Thoracic aorta (tissue), 2 donors: Measurements from ENCODE around the gene MRPL21. TPM values are rescaled to one million over a fixed set of nuclear protein-coding genes. Genes with fewer than 3 reads are reported as not detected.

Experiments used
- ATAC-seq: fragments of 150-250 bp; one replicate; pipeline ENCODE4 v1.8.0; 2017; ENCODE audit warnings: low read depth; ENCODE audit not compliant: insufficient number of reproducible peaks, low FRiP score
- DNase-seq: peaks from one replicate; pipeline ENCODE4 v3.0.0-alpha.2; 2020; ENCODE audit warnings: low spot score
- H3K27ac ChIP-seq, 2 donors: fragments of 200-600 bp; sonication (generic); 1 replicate in 1 of 2; 2 replicates in 1 of 2; pipeline ENCODE4 v1.5.1; 2016; ENCODE audit warnings: mild to moderate bottlenecking in 2 of 2, moderate library complexity in 2 of 2
- H3K27me3 ChIP-seq: fragments of 200-600 bp; sonication (generic); replicated peaks from 2 replicates; pipeline ENCODE4 v1.6.0; 2016; ENCODE audit warnings: mild to moderate bottlenecking; ENCODE audit not compliant: insufficient read depth
- H3K36me3 ChIP-seq: fragments of 200-600 bp; sonication (generic); one replicate; pipeline ENCODE4 v1.5.1; 2016
- H3K4me1 ChIP-seq, 2 donors: fragments of 200-600 bp; sonication (generic); 1 replicate in 1 of 2; 2 replicates in 1 of 2; pipeline versions ENCODE4 v1.5.1 to v1.6.0; 2016; ENCODE audit warnings: low read depth in 2 of 2, mild to moderate bottlenecking in 1 of 2; ENCODE audit not compliant: control insufficient read depth in 1 of 2
- H3K4me3 ChIP-seq: fragments of 200-600 bp; sonication (generic); 2 replicates; pipeline ENCODE4 v1.5.1; 2016; ENCODE audit warnings: mild to moderate bottlenecking
- H3K9me3 ChIP-seq: fragments of 200-600 bp; sonication (generic); 2 replicates; pipeline ENCODE4 v1.5.1; 2016
- total RNA-seq, 2 donors: library from RNA; depleted of rRNA; stranded (reverse); fragments of >200 nt; gene quantifications; one replicate each; pipeline versions ENCODE4 v1.1.0 to v1.2.3, GENCODE V29; 2016
- TF ChIP-seq, protein P1 (sequence below): fragments of 200-600 bp; sonication (generic); IDR thresholded peaks from one replicate; pipeline ENCODE4 v1.5.1; 2019; ENCODE audit warnings: antibody characterized with exemption

MRPL21 gene
- 10 to 100 TPM; 11.0 to 16.7 TPM for total RNA-seq

DNA sequence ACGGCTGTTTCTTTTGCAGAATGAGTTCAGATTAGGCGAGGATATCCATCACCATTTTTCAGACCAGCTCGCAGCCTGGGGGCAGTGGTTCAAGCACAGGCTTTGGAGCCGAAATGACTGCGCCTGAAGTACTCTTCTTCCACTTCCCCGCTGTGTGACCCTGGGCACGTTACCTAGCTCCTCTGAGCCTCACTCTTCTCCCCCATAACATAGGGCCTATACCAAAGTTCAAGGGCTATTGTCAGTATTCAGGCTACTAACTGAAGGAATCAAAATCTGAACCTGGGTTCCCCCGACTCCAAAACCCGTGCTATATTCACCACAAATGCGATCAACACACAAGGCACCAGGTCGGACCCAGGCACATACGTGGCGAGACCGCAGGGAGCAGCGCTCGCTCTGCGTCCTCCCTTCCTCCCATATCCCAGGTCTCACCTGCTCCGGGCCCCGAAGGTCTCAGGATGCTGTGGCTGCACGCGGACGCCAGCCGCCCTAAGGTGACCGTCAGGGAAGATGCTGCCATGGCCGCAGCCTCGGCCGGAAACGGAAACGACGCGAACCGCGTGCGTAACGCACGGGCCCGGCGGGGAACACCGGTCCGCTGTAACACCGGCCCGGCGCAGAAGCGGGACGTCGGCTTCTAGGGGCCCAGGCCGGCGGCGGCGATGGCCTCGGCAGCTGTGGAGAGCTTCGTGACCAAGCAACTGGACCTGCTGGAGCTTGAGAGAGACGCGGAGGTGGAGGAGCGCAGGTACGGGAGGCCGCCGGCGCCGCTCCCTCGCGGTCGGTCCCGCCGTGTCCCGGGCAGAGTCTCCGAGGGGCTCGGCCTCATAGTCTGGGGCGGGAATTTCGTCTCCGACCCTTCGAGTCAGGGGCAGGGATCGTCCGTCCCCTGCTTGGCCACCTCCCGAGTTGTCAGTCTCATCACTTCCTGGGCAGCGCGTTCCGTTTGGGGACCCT lies at the start of gene MRPL21, which contains the start of gene IGHMBP2:
TSS of gene MRPL21 (minus strand) at position 545 of the 960 bp plus-strand sequence. CDS start at position 523, 22 bp downstream.
TSS of gene IGHMBP2 (plus strand) at position 604 of the 960 bp plus-strand sequence. CDS start at position 666, 62 bp downstream.
- peak within 1 kb of the TSS; percentile 74 for H3K4me3 ChIP-seq
- H3K36me3 ChIP-seq: peaks cover 9% of the 10 kb centered on the region
- H3K4me1 ChIP-seq: peaks cover 21 to 27% of the 10 kb centered on the region in 2 donors
- TF ChIP-seq, protein P1, sequence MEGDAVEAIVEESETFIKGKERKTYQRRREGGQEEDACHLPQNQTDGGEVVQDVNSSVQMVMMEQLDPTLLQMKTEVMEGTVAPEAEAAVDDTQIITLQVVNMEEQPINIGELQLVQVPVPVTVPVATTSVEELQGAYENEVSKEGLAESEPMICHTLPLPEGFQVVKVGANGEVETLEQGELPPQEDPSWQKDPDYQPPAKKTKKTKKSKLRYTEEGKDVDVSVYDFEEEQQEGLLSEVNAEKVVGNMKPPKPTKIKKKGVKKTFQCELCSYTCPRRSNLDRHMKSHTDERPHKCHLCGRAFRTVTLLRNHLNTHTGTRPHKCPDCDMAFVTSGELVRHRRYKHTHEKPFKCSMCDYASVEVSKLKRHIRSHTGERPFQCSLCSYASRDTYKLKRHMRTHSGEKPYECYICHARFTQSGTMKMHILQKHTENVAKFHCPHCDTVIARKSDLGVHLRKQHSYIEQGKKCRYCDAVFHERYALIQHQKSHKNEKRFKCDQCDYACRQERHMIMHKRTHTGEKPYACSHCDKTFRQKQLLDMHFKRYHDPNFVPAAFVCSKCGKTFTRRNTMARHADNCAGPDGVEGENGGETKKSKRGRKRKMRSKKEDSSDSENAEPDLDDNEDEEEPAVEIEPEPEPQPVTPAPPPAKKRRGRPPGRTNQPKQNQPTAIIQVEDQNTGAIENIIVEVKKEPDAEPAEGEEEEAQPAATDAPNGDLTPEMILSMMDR: no peak
- DNase-seq (no peak), ATAC-seq (peak; percentile 68)
- H3K27me3 ChIP-seq: no peaks in the 10 kb centered on the region
- no peaks in the 10 kb centered on the region for H3K9me3 ChIP-seq
- H3K27ac ChIP-seq: peak within 1 kb of the TSS; percentile 74 to 88

DNA sequence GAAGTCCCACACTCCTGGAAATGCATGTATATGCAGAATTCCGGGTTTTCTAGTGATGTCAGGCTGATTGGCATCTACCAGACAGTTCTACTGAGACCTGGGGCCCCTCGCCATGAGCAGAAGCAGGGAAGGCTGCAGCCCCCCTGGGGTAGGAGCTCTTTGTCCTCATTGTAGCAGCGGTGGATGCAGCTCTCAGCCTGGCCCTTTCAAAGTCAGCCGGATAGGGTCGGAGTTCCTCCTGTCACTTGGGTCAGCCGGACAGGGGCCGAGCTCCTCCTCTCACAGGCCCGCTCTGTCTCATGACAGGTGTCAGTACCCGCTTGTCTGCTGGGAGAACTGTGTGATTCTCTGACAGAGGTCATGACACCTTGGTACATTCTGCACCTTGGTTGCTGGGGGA lies 47.1 kb upstream of the MRPL21 start:
- H3K9me3 ChIP-seq: no peaks in the 10 kb centered on the region
- peaks cover 7 to 20% of the 10 kb centered on the region in 2 donors for H3K4me1 ChIP-seq
- no peaks in the 10 kb centered on the region for H3K27me3 ChIP-seq
- TF ChIP-seq, protein P1: no peak
- H3K36me3 ChIP-seq: no peaks in the 10 kb centered on the region
- H3K4me3 ChIP-seq: no peak overlapping the region
- no peak overlapping the region for H3K27ac ChIP-seq
- DNase-seq (no peak), ATAC-seq (no peak)

DNA sequence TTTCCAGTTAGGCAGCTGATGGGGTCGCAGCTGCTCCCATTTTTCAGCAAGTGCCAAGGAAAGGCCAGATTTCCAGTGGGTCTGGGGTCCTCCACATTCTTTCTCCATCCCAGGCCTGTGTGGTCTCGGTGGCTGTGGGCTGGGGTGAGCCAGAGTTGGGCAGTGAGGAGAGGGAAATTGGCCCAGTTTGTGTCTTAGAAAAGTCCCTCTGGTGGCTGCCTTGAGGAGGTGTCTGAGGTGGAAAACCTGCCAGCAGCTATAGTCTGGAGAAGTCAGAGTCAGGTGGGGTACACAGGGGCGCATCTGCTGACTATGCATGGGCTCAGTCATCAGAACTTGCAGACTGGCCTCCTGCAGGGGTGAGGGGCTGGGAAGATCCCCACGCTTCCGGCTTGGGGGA lies 46.6 kb upstream of the MRPL21 start:
- peaks cover 7 to 25% of the 10 kb centered on the region in 2 donors for H3K4me1 ChIP-seq
- TF ChIP-seq, protein P1: peak; percentile 51
- ATAC-seq (no peak), DNase-seq (no peak)
- H3K36me3 ChIP-seq: no peaks in the 10 kb centered on the region
- H3K27ac ChIP-seq: no peak overlapping the region
- H3K27me3 ChIP-seq: no peaks in the 10 kb centered on the region
- no peaks in the 10 kb centered on the region for H3K9me3 ChIP-seq
- H3K4me3 ChIP-seq: no peak overlapping the region

DNA sequence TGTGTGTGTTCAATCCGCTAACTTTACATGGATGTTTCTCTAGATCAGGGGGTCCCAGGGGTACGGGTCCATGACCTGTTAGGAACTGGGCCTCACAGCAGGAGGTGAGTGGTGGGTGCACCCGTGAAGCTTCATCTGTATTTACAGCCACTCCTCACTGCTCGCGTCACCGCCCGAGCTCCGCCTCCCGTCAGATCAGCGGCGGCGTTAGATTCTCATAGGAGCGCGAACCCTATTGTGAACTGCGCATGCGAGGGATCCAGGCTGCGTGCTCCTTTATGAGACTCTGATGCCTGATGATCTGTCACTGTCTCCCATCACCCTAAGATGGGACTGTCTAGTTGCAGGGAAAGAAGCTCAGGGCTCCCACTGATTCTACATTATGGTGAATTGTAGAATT lies 45.3 kb upstream of the MRPL21 start:
- TF ChIP-seq, protein P1: no peak
- Histone ChIP-seq H3K4me3 (no peak overlapping the region), H3K27ac (no peak overlapping the region), H3K36me3 (no peaks in the 10 kb centered on the region), H3K27me3 (no peaks in the 10 kb centered on the region), H3K4me1 (peaks cover 4 to 31% of the 10 kb centered on the region in 2 donors), H3K9me3 (no peaks in the 10 kb centered on the region)
- no peak for ATAC-seq
- DNase-seq: no peak

DNA sequence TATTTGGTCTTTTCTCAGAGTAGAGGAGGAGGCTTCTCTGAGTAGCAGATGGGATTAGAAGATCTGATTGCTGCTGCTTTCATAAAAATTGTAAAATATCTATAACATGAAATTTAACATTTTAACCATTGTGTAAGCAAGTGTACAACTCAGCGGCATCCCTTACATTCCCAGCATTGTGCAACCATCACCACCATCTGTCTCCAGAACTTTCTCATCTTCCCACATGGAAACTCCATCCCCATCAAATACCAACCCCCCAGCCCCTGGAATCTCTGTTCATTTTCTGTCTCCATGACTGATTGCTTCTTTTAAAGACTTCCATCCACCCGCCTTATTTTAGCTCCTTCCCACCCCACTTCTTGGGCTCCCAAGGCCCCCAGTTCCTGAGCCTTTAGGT lies 44.9 kb upstream of the MRPL21 start:
- H3K4me1 ChIP-seq: peaks cover 8 to 35% of the 10 kb centered on the region in 2 donors
- no peaks in the 10 kb centered on the region for H3K9me3 ChIP-seq
- H3K4me3 ChIP-seq: no peak overlapping the region
- ATAC-seq: no peak
- no peaks in the 10 kb centered on the region for H3K27me3 ChIP-seq
- TF ChIP-seq, protein P1: no peak
- H3K27ac ChIP-seq: no peak overlapping the region
- H3K36me3 ChIP-seq: no peaks in the 10 kb centered on the region
- no peak for DNase-seq
